ENCODE results near the gene FMN1. TPM values are rescaled to one million over a fixed set of nuclear protein-coding genes. Genes with fewer than 3 reads are reported as not detected.

FMN1 gene
- total and polyA plus RNA-seq, 2 of the 8 experiments (the other 6 are each of a cell fraction or from before 2014, with no cell fraction given) = 0.27 to 3.7 TPM

DNA sequence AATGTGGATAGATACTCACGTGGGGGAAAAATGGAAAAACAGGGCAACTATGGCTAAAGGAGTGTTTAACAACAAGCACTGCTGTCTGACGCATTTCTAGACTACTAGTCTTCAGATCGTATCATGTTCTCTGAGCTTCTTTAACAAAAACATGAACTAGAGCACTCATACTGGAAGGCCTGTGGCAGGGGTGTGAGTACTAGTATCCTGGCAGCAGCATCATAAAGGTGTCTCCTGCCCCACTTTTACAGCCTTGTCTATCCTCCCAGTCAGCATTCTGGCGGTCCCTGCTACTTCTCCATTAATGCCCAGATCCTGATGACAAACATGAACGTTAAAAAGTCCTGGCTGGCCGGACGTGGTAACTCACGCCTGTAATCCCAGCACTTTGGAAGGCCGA is 4.0 kb downstream of the FMN1 start:
- no peak overlapping the region for H3K4ac ChIP-seq (replicated peaks; ENCODE audit: insufficient read length, low read depth, low read length)
- H2BK15ac ChIP-seq (ENCODE audit: low read length) = no peak overlapping the region
- no peak overlapping the region for H2BK12ac ChIP-seq (ENCODE audit: low read depth, low read length)
- no peak overlapping the region for H3K9ac ChIP-seq (replicated peaks in 1 of 4; ENCODE audit: extremely low read depth in 1 of 4, low read depth in 3 of 4, low read length in 3 of 4)
- 83% methylated on average over 9 of the region's 9 CpGs; no CpG with 5 or more reads in 1 of the 2 experiments for WGBS, 2 experiments (ENCODE audit: extremely low coverage in 1 of 2, insufficient coverage in 1 of 2, insufficient read length in 1 of 2, insufficient replicate concordance in 2 of 2, low coverage in 1 of 2, low lambda C conversion rate in 2 of 2, missing lambda C conversion rate in 1 of 2)
- no peak overlapping the region for H3K14ac ChIP-seq (ENCODE audit: insufficient read length)
- H2AK5ac ChIP-seq (ENCODE audit: low read depth, low read length) = no peak overlapping the region
- no peak overlapping the region for H3K56ac ChIP-seq (replicated peaks; ENCODE audit: insufficient read length, low read depth, low read length)
- H2BK5ac ChIP-seq (ENCODE audit: low read depth, low read length) = no peak overlapping the region
- H4K5ac ChIP-seq (ENCODE audit: insufficient read length, low read depth, low read length) = no peak overlapping the region
- H4K20me1 ChIP-seq (replicated peaks in 1 of 2; ENCODE audit: control insufficient read depth in 1 of 2, insufficient read depth in 2 of 2, low read length in 2 of 2) = no peaks in the 10 kb centered on the region
- H3K9me3 ChIP-seq (ENCODE audit: insufficient read depth in 2 of 2, low read depth in 1 of 2, low read length in 1 of 2) = no peaks in the 10 kb centered on the region
- H2BK120ac ChIP-seq (replicated peaks; ENCODE audit: low read depth, low read length) = no peak overlapping the region
- no peaks in the 10 kb centered on the region for H3K79me1 ChIP-seq (ENCODE audit: low read depth, low read length)
- peaks cover 0 to 9% (median 4%) of the 10 kb centered on the region in 4 experiments; a peak in 2 of 7 replicates for H3K4me1 ChIP-seq (replicated peaks in 1 of 4; ENCODE audit: control insufficient read depth in 3 of 4, insufficient read depth in 4 of 4, low read length in 3 of 4)
- no peak overlapping the region for H4K91ac ChIP-seq (replicated peaks; ENCODE audit: insufficient read length, low read length)
- no peaks in the 10 kb centered on the region; a peak in 1 of 7 replicates for H3K27me3 ChIP-seq (replicated peaks in 1 of 4; ENCODE audit: control insufficient read depth in 3 of 4, extremely low read depth in 1 of 4, insufficient read depth in 3 of 4, low read length in 3 of 4)
- peaks cover 8% of the 10 kb centered on the region; the same call in 1 of the 2 replicates for H3K23me2 ChIP-seq (ENCODE audit: low read depth, low read length)
- H3K4me3 ChIP-seq (ENCODE audit: extremely low read depth in 1 of 4, insufficient read depth in 2 of 4, low read depth in 3 of 4, low read length in 4 of 4) = no peak overlapping the region
- H3K79me2 ChIP-seq (ENCODE audit: control insufficient read depth in 1 of 2, insufficient read depth in 2 of 2, low read length in 2 of 2) = no peaks in the 10 kb centered on the region
- no peak overlapping the region for H2AFZ ChIP-seq (ENCODE audit: low read length)
- no peak for TF ChIP-seq TCF12 (IDR thresholded peaks at IDR 0.05; ENCODE audit: low read depth, low read length)
- no peak overlapping the region for H3K23ac ChIP-seq (ENCODE audit: insufficient read length)
- H3K36me3 ChIP-seq (ENCODE audit: control insufficient read depth in 2 of 4, insufficient read depth in 4 of 4, low read length in 3 of 4) = no peaks in the 10 kb centered on the region
- ChIA-PET CTCF (ENCODE audit: partially characterized antibody) (no interaction called here), POLR2A (ENCODE audit: partially characterized antibody) (no interaction called here)
- no peak overlapping the region for H2BK20ac ChIP-seq (ENCODE audit: low read length)
- no peak overlapping the region for H3K18ac ChIP-seq (ENCODE audit: extremely low read depth, low read length)
- H4K8ac ChIP-seq (ENCODE audit: extremely low read depth, insufficient read depth, low read length) = no peak overlapping the region
- no peak overlapping the region for H3K4me2 ChIP-seq (ENCODE audit: insufficient read depth in 1 of 2, low read depth in 2 of 2, low read length in 2 of 2)
- FAIRE-seq (no peak), DNase-seq (ENCODE audit: low read depth in 1 of 2, low spot score in 2 of 2) (no peak)
- no peak overlapping the region for H3K27ac ChIP-seq (ENCODE audit: low read depth, low read length)
